NT2/D1 (cell line): ENCODE measurements around the gene TFE3.

Experiments used
- SUZ12 ChIP-seq: IDR thresholded peaks from 2 replicates; pipeline ENCODE4 v1.6.1; 2011; ENCODE audit not compliant: insufficient read length, insufficient read depth; ENCODE audit errors: extremely low read depth
- YY1 ChIP-seq: IDR thresholded peaks from 2 replicates; pipeline ENCODE4 v1.6.1; 2011; ENCODE audit not compliant: insufficient read length, insufficient read depth
- ZNF274 ChIP-seq: IDR thresholded peaks from 2 replicates; pipeline ENCODE4 v1.6.1; 2011; ENCODE audit warnings: mild to moderate bottlenecking, low read depth, low read length

DNA sequence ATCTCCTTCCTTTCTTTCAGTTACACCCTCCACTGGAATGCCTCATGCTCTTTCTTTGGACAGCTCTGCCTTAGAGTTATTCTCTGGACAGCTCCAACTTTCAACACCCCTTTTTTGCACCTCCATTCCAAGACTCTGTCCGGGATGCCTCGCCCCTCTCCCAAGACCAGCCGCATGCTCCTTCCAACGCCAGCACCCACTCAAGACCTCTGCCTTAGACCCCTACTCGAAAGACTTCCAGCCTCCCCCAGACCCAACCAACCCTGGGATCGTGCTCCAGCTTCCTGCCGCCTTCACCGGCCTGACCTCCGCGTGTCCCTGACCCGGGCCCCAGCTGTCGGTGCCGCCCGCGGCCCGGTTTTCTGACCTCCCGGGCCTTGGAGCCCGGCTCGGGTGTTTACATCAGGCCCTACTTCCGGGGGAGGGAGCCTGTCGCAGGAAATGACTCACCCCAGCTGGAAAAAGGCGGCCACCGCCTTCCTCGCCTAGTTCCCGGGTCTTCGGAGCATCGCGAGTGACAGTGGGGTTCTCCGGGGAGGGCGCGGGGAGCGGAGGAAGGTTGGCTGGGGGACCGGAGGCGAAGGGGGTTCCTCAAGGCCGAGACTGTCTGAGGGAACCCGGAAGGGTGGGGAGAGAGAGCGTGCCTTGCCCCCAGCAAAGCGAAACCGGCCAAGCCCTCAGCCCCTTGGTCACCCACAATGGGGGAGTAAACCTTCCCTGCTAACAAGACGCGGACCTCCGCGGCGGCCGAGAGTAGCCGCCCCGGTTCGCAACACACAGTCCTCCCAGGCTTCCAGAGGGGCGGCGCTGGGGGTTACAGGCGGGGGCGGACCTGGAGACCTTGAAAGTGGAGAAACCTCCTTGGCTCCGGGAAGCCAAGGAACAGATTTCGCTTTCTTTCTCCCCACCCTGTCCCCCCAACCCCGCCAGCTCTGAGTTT, 36.6 kb upstream of the TFE3 start, which contains the start of gene WDR45:
- TF ChIP-seq ZNF274 = no peak
- TF ChIP-seq SUZ12 = no peak
- no peak for TF ChIP-seq YY1
